ENCODE measurements around the gene FANCE.
"Not testable (repeated sequence)": the region's sequence is repeated elsewhere in the genome, so short reads cannot be mapped to it uniquely, and the experiment has no call there.

Gene FANCE

GRCh38 chr6:35429463-35429862 is 22.7 kb upstream of the FANCE start:
- H3F3A ChIP-seq (ENCODE audit: control insufficient read depth, insufficient read depth), result no peaks in the 10 kb centered on the region; the same call in 1 of the 2 replicates
- H3K27me3 ChIP-seq (ENCODE audit: control insufficient read depth, low read length), result no peaks in the 10 kb centered on the region
- H3K36me3 ChIP-seq (ENCODE audit: control insufficient read depth, low read length), result peaks cover 28% of the 10 kb centered on the region
- H3K79me2 ChIP-seq (ENCODE audit: control insufficient read depth, low read length), result no peaks in the 10 kb centered on the region
- no peaks in the 10 kb centered on the region for H3K9me2 ChIP-seq (replicated peaks; ENCODE audit: control insufficient read depth, low read length)
- no peak overlapping the region for H3K4me2 ChIP-seq (ENCODE audit: low read length)
- TF ChIP-seq CTCF (IDR thresholded peaks at IDR 0.05; ENCODE audit: low read depth, low read length, poor library complexity, severe bottlenecking) (no peak), EZH2phosphoT487 (IDR thresholded peaks at IDR 0.05; ENCODE audit: borderline replicate concordance, low read length) (no peak)
- H3K4me3 ChIP-seq (ENCODE audit: low read length), result no peak overlapping the region
- peaks cover 22% of the 10 kb centered on the region for H3K4me1 ChIP-seq (ENCODE audit: control insufficient read depth, low read length)
- H3K27ac ChIP-seq (ENCODE audit: low read depth, low read length), result no peak overlapping the region
- no peaks in the 10 kb centered on the region for H4K20me1 ChIP-seq (ENCODE audit: control insufficient read depth, insufficient read depth, low read depth, low read length)
- H3K9me3 ChIP-seq (ENCODE audit: control insufficient read depth, insufficient read depth, low read length), result peaks cover 20% of the 10 kb centered on the region

DNA sequence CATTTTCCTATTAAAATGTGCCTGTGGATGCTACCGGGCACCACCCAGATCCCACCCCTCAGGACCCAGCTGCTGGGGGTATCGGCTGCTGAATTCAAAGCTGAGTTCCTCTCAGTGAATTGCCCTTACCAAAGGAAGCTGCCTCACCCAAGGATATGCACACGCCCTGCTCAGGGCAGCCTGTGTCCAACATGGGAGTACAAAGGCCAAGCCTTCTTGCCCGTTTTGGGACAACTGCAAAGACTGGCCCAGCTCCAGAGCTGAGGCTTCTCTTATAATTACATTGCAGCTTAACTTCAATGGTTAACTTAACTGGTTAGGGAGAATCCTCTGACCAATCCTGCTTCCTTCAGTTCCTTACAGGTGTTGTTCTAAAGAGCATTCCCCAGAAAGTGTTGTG is 19.8 kb upstream of the FANCE start:
- Histone ChIP-seq H3F3A (ENCODE audit: control insufficient read depth, insufficient read depth) (no peaks in the 10 kb centered on the region), H3K9me3 (ENCODE audit: control insufficient read depth, insufficient read depth, low read length) (peaks cover 20% of the 10 kb centered on the region), H4K20me1 (ENCODE audit: control insufficient read depth, insufficient read depth, low read depth, low read length) (no peaks in the 10 kb centered on the region), H3K27ac (ENCODE audit: low read depth, low read length) (no peak overlapping the region), H3K4me3 (ENCODE audit: low read length) (no peak overlapping the region), H3K9me2 (replicated peaks; ENCODE audit: control insufficient read depth, low read length) (no peaks in the 10 kb centered on the region), H3K79me2 (ENCODE audit: control insufficient read depth, low read length) (no peaks in the 10 kb centered on the region), H3K27me3 (ENCODE audit: control insufficient read depth, low read length) (no peaks in the 10 kb centered on the region), H3K36me3 (ENCODE audit: control insufficient read depth, low read length) (peaks cover 13% of the 10 kb centered on the region; the same call in 1 of the 2 replicates), H3K4me1 (ENCODE audit: control insufficient read depth, low read length) (peaks cover under 1% of the 10 kb centered on the region; the same call in 1 of the 2 replicates), H3K4me2 (ENCODE audit: low read length) (no peak overlapping the region)
- no peak for TF ChIP-seq CTCF (IDR thresholded peaks at IDR 0.05; ENCODE audit: low read depth, low read length, poor library complexity, severe bottlenecking)

DNA sequence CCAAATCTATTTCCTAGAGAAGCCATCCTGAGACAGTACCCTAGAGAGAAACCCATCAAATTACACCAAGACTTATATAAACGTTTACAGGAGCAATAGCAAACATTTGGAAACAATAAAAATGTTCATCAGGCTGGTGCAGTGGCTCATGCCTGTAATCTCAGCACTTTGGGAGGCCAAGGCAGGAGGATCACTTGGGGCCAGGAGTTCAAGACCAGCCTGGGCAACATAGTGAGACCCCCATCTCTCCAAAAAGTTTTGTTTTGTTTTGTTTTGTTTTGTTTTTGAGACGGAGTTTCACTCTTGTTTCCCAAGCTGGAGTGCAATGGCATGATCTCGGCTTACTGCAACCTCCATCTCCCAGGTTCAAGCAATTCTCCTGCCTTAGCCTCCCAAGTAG is 19.4 kb upstream of the FANCE start:
- not testable (repeated sequence) for H3K79me2 ChIP-seq (ENCODE audit: control insufficient read depth, low read length); H3K27me3 ChIP-seq (ENCODE audit: control insufficient read depth, low read length); H3K9me2 ChIP-seq (replicated peaks; ENCODE audit: control insufficient read depth, low read length); H4K20me1 ChIP-seq (ENCODE audit: control insufficient read depth, insufficient read depth, low read depth, low read length); H3K4me3 ChIP-seq (ENCODE audit: low read length); H3F3A ChIP-seq (ENCODE audit: control insufficient read depth, insufficient read depth); H3K4me2 ChIP-seq (ENCODE audit: low read length); H3K27ac ChIP-seq (ENCODE audit: low read depth, low read length); H3K4me1 ChIP-seq (ENCODE audit: control insufficient read depth, low read length)
- peaks cover 20% of the 10 kb centered on the region for H3K9me3 ChIP-seq (ENCODE audit: control insufficient read depth, insufficient read depth, low read length)
- H3K36me3 ChIP-seq (ENCODE audit: control insufficient read depth, low read length), result peaks cover 11% of the 10 kb centered on the region; the same call in 1 of the 2 replicates

DNA sequence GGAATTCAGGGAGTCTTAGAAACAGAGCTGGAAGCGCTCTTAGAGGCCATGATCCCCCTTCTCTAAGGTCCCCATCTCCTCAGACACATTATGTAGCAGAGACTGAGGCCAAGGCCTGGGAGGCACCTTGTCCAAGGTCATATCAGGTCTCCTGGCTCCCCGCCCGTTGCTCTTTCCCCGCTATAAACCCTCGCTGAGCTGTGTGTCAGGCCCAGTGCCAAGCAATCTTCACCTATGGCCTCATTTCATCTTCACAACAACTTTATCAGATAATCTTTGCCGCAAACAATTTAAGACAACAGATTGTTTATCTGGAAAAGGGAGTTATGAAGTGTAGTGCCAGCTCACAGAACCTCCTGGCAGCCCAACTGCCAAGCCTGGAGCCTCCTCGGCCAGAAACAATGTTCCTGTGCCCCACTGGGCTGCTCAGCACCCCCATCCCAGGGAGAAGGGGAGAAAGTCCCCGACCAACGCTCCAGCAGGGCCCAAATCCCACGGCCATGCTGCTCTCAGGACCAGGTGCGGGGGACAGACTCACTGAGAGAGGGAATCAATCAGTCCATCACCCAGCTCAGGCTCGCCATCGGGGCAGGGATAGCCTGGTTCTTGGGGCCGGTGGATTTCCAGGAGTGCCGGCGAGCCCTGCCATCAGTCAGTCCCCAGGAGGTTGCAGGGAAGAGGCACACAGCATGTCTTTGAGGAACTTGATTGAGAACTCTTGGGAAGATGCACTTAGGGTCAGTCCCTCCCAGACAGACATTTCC is 16.9 kb upstream of the FANCE start:
- H3K4me2 ChIP-seq (ENCODE audit: low read length), result no peak overlapping the region
- no peaks in the 10 kb centered on the region for H3K27me3 ChIP-seq (ENCODE audit: control insufficient read depth, low read length)
- H3K36me3 ChIP-seq (ENCODE audit: control insufficient read depth, low read length), result no peaks in the 10 kb centered on the region
- H4K20me1 ChIP-seq (ENCODE audit: control insufficient read depth, insufficient read depth, low read depth, low read length), result no peaks in the 10 kb centered on the region
- TF ChIP-seq CTCF (IDR thresholded peaks at IDR 0.05; ENCODE audit: low read depth, low read length, poor library complexity, severe bottlenecking) (no peak), EZH2phosphoT487 (IDR thresholded peaks at IDR 0.05; ENCODE audit: borderline replicate concordance, low read length) (no peak)
- no peaks in the 10 kb centered on the region for H3K4me1 ChIP-seq (ENCODE audit: control insufficient read depth, low read length)
- peaks cover 2% of the 10 kb centered on the region for H3K9me3 ChIP-seq (ENCODE audit: control insufficient read depth, insufficient read depth, low read length)
- H3F3A ChIP-seq (ENCODE audit: control insufficient read depth, insufficient read depth), result no peaks in the 10 kb centered on the region
- no peaks in the 10 kb centered on the region for H3K79me2 ChIP-seq (ENCODE audit: control insufficient read depth, low read length)
- no peak overlapping the region for H3K27ac ChIP-seq (ENCODE audit: low read depth, low read length)
- no peaks in the 10 kb centered on the region for H3K9me2 ChIP-seq (replicated peaks; ENCODE audit: control insufficient read depth, low read length)
- H3K4me3 ChIP-seq (ENCODE audit: low read length), result no peak overlapping the region

Measured in DOHH2 (cell line).